Measurements from ENCODE around the gene SLC6A7.

DNA sequence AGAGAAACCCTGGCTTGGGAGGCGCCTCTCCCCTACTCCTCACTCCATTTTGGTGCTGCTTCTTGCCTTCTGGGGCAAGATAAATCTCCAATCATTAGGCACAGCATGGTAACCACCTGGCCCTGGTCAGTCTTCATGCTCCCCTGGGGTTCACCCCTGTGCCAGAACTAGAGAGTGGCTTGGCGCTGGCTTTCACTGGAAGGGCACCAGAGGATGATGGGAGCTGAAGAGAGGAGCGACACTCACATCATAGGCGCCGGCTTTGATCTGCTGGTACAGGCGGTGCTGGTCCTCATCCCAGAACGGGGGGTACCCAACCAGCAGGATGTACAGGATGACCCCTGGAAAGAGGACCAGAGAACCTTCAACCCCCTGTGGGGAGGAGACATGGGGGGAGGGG lies 61.6 kb downstream of the SLC6A7 start:
- TF ChIP-seq, protein P1, sequence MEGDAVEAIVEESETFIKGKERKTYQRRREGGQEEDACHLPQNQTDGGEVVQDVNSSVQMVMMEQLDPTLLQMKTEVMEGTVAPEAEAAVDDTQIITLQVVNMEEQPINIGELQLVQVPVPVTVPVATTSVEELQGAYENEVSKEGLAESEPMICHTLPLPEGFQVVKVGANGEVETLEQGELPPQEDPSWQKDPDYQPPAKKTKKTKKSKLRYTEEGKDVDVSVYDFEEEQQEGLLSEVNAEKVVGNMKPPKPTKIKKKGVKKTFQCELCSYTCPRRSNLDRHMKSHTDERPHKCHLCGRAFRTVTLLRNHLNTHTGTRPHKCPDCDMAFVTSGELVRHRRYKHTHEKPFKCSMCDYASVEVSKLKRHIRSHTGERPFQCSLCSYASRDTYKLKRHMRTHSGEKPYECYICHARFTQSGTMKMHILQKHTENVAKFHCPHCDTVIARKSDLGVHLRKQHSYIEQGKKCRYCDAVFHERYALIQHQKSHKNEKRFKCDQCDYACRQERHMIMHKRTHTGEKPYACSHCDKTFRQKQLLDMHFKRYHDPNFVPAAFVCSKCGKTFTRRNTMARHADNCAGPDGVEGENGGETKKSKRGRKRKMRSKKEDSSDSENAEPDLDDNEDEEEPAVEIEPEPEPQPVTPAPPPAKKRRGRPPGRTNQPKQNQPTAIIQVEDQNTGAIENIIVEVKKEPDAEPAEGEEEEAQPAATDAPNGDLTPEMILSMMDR (conservative IDR thresholded peaks at IDR 0.05): no peak
- TF ChIP-seq EZH2 (IDR thresholded peaks at IDR 0.05; ENCODE audit: low read depth): no peak

Measured in PC-9 (cell line).